Neural cell (in vitro differentiated cells): ENCODE data around the gene OR1F1.

Experiments used
- EP300 ChIP-seq: fragments of 450-650 bp; conservative IDR thresholded peaks from 2 replicates; pipeline ENCODE4 v1.6.1; 2014; ENCODE audit warnings: antibody characterized with exemption, mild to moderate bottlenecking, moderate library complexity; ENCODE audit not compliant: poor library complexity, severe bottlenecking
- EZH2 ChIP-seq: fragments of 200-600, 300-800 bp; shearing (Covaris generic), sonication (generic); IDR thresholded peaks from 2 replicates; pipeline ENCODE4 v1.6.1; 2014; ENCODE audit warnings: antibody characterized with exemption, low read length, borderline replicate concordance, mild to moderate bottlenecking; ENCODE audit not compliant: insufficient read depth, poor library complexity, severe bottlenecking
- MXI1 ChIP-seq: fragments of 450-650 bp; conservative IDR thresholded peaks from 2 replicates; pipeline ENCODE4 v1.6.1; 2014; ENCODE audit warnings: antibody characterized with exemption, mild to moderate bottlenecking; ENCODE audit not compliant: poor library complexity, severe bottlenecking
- POLR2AphosphoS5 ChIP-seq: IDR thresholded peaks from 2 replicates; pipeline ENCODE4 v1.6.1; 2012
- SMC3 ChIP-seq: fragments of 450-650 bp; conservative IDR thresholded peaks from 2 replicates; pipeline ENCODE4 v1.6.1; 2014; ENCODE audit warnings: antibody characterized with exemption, mild to moderate bottlenecking, moderate library complexity; ENCODE audit not compliant: poor library complexity
- TAF1 ChIP-seq: IDR thresholded peaks from 2 replicates; pipeline ENCODE4 v1.6.1; 2012; ENCODE audit warnings: low read depth
- TF ChIP-seq, protein P1 (sequence below): fragments of 450-650 bp; IDR thresholded peaks from 2 replicates; pipeline ENCODE4 v1.5.1; 2014; ENCODE audit warnings: antibody characterized with exemption, mild to moderate bottlenecking, moderate library complexity; ENCODE audit not compliant: poor library complexity, severe bottlenecking
- TF ChIP-seq, protein P2 (sequence below): IDR thresholded peaks from 2 replicates; pipeline ENCODE4 v1.6.1; 2012; ENCODE audit warnings: borderline replicate concordance

DNA sequence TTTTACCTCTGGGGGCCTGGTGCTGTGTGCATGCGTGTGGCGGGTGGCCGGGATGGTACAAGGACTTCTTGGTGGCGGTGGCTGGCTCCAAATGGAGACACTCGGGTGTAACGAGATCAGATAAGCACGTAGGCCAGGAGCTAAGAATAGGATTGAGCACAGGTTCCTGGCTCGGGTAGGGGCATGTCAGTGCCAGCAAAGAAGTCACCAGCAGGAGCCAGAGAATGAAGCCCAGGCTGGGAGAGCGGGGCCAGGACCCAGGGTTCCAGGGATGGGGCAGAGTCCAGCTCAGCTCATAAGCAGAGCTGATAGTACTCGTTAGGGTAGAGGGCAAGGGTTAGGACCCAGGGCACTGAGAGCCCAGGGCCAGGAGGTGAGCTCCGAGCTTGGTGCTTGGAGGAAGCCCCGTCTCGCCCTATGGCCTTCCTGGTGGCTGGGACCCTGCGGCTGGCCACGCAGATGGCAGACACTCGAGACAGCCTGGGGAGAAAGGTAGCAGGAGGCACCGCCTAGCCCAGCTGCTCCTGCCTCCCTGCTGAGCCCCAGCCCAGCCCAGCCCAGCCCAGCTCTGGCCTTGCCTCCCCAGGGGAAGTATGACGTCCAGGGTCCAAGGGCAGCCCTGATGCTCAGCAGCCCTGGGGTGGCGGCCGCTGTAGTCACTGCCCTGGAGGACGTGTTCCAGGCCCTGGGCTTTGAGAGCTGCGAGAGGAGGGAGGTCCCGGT lies 44.2 kb upstream of the OR1F1 start:
- TF ChIP-seq, protein P1, sequence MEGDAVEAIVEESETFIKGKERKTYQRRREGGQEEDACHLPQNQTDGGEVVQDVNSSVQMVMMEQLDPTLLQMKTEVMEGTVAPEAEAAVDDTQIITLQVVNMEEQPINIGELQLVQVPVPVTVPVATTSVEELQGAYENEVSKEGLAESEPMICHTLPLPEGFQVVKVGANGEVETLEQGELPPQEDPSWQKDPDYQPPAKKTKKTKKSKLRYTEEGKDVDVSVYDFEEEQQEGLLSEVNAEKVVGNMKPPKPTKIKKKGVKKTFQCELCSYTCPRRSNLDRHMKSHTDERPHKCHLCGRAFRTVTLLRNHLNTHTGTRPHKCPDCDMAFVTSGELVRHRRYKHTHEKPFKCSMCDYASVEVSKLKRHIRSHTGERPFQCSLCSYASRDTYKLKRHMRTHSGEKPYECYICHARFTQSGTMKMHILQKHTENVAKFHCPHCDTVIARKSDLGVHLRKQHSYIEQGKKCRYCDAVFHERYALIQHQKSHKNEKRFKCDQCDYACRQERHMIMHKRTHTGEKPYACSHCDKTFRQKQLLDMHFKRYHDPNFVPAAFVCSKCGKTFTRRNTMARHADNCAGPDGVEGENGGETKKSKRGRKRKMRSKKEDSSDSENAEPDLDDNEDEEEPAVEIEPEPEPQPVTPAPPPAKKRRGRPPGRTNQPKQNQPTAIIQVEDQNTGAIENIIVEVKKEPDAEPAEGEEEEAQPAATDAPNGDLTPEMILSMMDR = no peak
- no peak for TF ChIP-seq POLR2AphosphoS5
- no peak for TF ChIP-seq EZH2
- no peak for TF ChIP-seq SMC3
- TF ChIP-seq, protein P2, sequence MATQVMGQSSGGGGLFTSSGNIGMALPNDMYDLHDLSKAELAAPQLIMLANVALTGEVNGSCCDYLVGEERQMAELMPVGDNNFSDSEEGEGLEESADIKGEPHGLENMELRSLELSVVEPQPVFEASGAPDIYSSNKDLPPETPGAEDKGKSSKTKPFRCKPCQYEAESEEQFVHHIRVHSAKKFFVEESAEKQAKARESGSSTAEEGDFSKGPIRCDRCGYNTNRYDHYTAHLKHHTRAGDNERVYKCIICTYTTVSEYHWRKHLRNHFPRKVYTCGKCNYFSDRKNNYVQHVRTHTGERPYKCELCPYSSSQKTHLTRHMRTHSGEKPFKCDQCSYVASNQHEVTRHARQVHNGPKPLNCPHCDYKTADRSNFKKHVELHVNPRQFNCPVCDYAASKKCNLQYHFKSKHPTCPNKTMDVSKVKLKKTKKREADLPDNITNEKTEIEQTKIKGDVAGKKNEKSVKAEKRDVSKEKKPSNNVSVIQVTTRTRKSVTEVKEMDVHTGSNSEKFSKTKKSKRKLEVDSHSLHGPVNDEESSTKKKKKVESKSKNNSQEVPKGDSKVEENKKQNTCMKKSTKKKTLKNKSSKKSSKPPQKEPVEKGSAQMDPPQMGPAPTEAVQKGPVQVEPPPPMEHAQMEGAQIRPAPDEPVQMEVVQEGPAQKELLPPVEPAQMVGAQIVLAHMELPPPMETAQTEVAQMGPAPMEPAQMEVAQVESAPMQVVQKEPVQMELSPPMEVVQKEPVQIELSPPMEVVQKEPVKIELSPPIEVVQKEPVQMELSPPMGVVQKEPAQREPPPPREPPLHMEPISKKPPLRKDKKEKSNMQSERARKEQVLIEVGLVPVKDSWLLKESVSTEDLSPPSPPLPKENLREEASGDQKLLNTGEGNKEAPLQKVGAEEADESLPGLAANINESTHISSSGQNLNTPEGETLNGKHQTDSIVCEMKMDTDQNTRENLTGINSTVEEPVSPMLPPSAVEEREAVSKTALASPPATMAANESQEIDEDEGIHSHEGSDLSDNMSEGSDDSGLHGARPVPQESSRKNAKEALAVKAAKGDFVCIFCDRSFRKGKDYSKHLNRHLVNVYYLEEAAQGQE = no peak
- TF ChIP-seq TAF1 = no peak
- no peak for TF ChIP-seq MXI1
- no peak for TF ChIP-seq EP300
